Suppressor macrophage (primary cell): ENCODE data around the gene IRF6.
"Not testable (repeated sequence)": the region's sequence is repeated elsewhere in the genome, so short reads cannot be mapped to it uniquely, and the experiment has no call there.

Source experiments
- DNase-seq, 4 experiments: peaks; one replicate each; pipeline ENCODE4 v3.0.0-alpha.2; 2020 to 2022

The IRF6 gene

GRCh38 chr1:209823143-209824041 lies 17.4 kb upstream of the IRF6 start:
- peak; percentile 58 to 77 (median 63) for DNase-seq

GRCh38 chr1:209822706-209823105 lies 16.8 kb upstream of the IRF6 start:
- no peak for DNase-seq

- no peak for DNase-seq
These were observed 15.0 kb upstream of the IRF6 start for GRCh38 chr1:209820986-209821385.

- DNase-seq = no peak
These were observed 13.1 kb upstream of the IRF6 start for GRCh38 chr1:209819058-209819457.

- DNase-seq = no peak
These were observed 11.7 kb upstream of the IRF6 start for GRCh38 chr1:209817691-209818090.

GRCh38 chr1:209816923-209817322 lies 11.0 kb upstream of the IRF6 start:
- no peak for DNase-seq

GRCh38 chr1:209815931-209816341 lies 10.0 kb upstream of the IRF6 start:
- no peak for DNase-seq

GRCh38 chr1:209815490-209815889 lies 9.5 kb upstream of the IRF6 start:
- DNase-seq = no peak

- DNase-seq = no peak
These were observed 8.0 kb upstream of the IRF6 start for GRCh38 chr1:209813902-209814301.

GRCh38 chr1:209810783-209811182 lies 4.8 kb upstream of the IRF6 start:
- no peak for DNase-seq

- no peak for DNase-seq
These were observed 3.7 kb upstream of the IRF6 start for GRCh38 chr1:209809611-209810010.

- DNase-seq = peak; percentile 81 to 91 (median 86)
These were observed 2.2 kb upstream of the IRF6 start for GRCh38 chr1:209808059-209808581.

- no peak for DNase-seq
These were observed 1.6 kb upstream of the IRF6 start for GRCh38 chr1:209807509-209807908.

GRCh38 chr1:209805341-209805781 lies 581 bp downstream of the IRF6 start:
- no peak for DNase-seq

GRCh38 chr1:209803568-209803967 lies 2.4 kb downstream of the IRF6 start:
- no peak for DNase-seq

GRCh38 chr1:209802780-209803152 lies 3.2 kb downstream of the IRF6 start:
- no peak for DNase-seq

- DNase-seq = no peak
These were observed 3.7 kb downstream of the IRF6 start for GRCh38 chr1:209802117-209802779.

GRCh38 chr1:209800984-209801834 lies 4.7 kb downstream of the IRF6 start:
- no peak for DNase-seq

GRCh38 chr1:209797978-209798639 lies 7.8 kb downstream of the IRF6 start:
- peak in 2 of 4 experiments; percentile 20 to 45 for DNase-seq

GRCh38 chr1:209793711-209794110 lies 12.2 kb downstream of the IRF6 start:
- not testable (repeated sequence) for DNase-seq

GRCh38 chr1:209791920-209792319 lies 14.0 kb downstream of the IRF6 start:
- no peak for DNase-seq
